K562 (cell line): ENCODE measurements around the gene SAMD4A. TPM values are rescaled to one million over a fixed set of nuclear protein-coding genes. Genes with fewer than 3 reads are reported as not detected.

Experiments used
- CTCF ChIP-seq, 3 experiments: IDR thresholded peaks in 2 of 3; conservative IDR thresholded peaks in 1 of 3; 2 replicates each; pipeline ENCODE4 v1.5.1; 2011 to 2012; ENCODE audit warnings: low read length in 3 of 3, mild to moderate bottlenecking in 3 of 3, control low read depth in 2 of 3, improper control_type of control experiment in 1 of 3, inconsistent platforms in 1 of 3, low read depth in 1 of 3, mixed read lengths in 1 of 3, moderate library complexity in 1 of 3; ENCODE audit not compliant: insufficient read depth in 2 of 3
- PRMT5 ChIP-seq: sonication (generic); formaldehyde crosslinking; IDR thresholded peaks from 2 replicates; pipeline ENCODE4 v1.5.0; 2020; ENCODE audit warnings: missing genetic modification reagents
- RAD21 ChIP-seq, 2 experiments: fragments of 250-450 bp in 1 of 2; fragments of 450-650 bp in 1 of 2; sonication (Bioruptor Pico) in 1 of 2; formaldehyde crosslinking in 1 of 2; IDR thresholded peaks in 1 of 2; conservative IDR thresholded peaks in 1 of 2; 2 replicates each; pipeline versions ENCODE4 v1.4.0 to v1.8.0; 2020 to 2022; ENCODE audit warnings: mild to moderate bottlenecking in 2 of 2, moderate library complexity in 1 of 2
- ZBTB2 ChIP-seq: fragments of 450-650 bp; IDR thresholded peaks from 2 replicates; pipeline ENCODE4 v1.6.1; 2016; ENCODE audit warnings: antibody characterized with exemption
- ZNF407 ChIP-seq: fragments of 450-650 bp; IDR thresholded peaks from 2 replicates; pipeline ENCODE4 v1.6.1; 2016; ENCODE audit warnings: low read depth
- polyA plus RNA-seq, 8 experiments: library from polyadenylated mRNA; depleted of rRNA in 4 of 8; stranded (reverse) in 5 of 8; unstranded in 3 of 8; fragments of >200 nt; fragmentation: Nextera tagmentation in 2 of 8; fragmentation: Illumina TruSeq in 1 of 8; extraction: Ambion mirVana in 2 of 8; extraction: Trizol in 1 of 8; gene quantifications; 2 replicates each; pipeline versions ENCODE4 v1.2.1 to v1.2.3, GENCODE V29; 2011 to 2014; ENCODE audit warnings: inconsistent platforms in 1 of 8, missing spikeins in 1 of 8
- total RNA-seq, 7 experiments: library from RNA; depleted of rRNA in 6 of 7; stranded (reverse); fragments of >200 nt in 6 of 7; fragmentation: Illumina TruSeq in 2 of 7; extraction: Trizol in 2 of 7; gene quantifications; 2 replicates each; pipeline versions ENCODE4 v1.2.1 to v1.2.3, GENCODE V29; 2011 to 2021; ENCODE audit warnings: low replicate concordance in 1 of 7

Gene SAMD4A
- total and polyA plus RNA-seq, 9 of the 15 experiments (the other 6 are each of a cell fraction or from before 2014, with no cell fraction given), result 0.66 to 6.8 (median 3.3) TPM

- no peak for TF ChIP-seq ZNF407
- no peak for TF ChIP-seq PRMT5
- no peak for TF ChIP-seq ZBTB2
- peak in 1 of 2 experiments; percentile 26; a peak in 1 of 4 replicates for TF ChIP-seq RAD21 (CRISPR knock-in tag; conservative IDR thresholded peaks at IDR 0.05 in 1 of 2, IDR thresholded peaks at IDR 0.05 in 1 of 2)
- peak in 2 of 3 experiments; percentile 4 to 34; a peak in 2 of 6 replicates for TF ChIP-seq CTCF (IDR thresholded peaks at IDR 0.05 in 2 of 3, conservative IDR thresholded peaks at IDR 0.05 in 1 of 3; ENCODE audit: insufficient read depth in 2 of 3, low read depth in 1 of 3, low read length in 3 of 3)
Observed at GRCh38 chr14:54840798-54841197, 273.9 kb downstream of the SAMD4A start (continued).

Other genes with a start within 250 kb of the SAMD4A start
- 41.5 and 46.3 TPM in 2 replicates for gene CDKN3, start 170.1 kb upstream of the SAMD4A start, total RNA-seq (2014; rRNA removed)
- gene CDKN3, start 170.1 kb upstream of the SAMD4A start, total RNA-seq (2014; rRNA removed; fragmentation: Illumina TruSeq; extraction: Trizol), result 60.4 and 62.4 TPM in 2 replicates
- gene CDKN3, start 170.1 kb upstream of the SAMD4A start, total RNA-seq (2015; rRNA removed; fragmentation: Illumina TruSeq; extraction: Trizol), result 58.3 and 62.4 TPM in 2 replicates
- gene CDKN3, start 170.1 kb upstream of the SAMD4A start, total RNA-seq (2021), result 41.3 and 46.5 TPM in 2 replicates
- 75.1 and 98.8 TPM in 2 replicates for gene CDKN3, start 170.1 kb upstream of the SAMD4A start, polyA plus RNA-seq (2011; rRNA removed)
- 68.8 and 83.6 TPM in 2 replicates for gene CDKN3, start 170.1 kb upstream of the SAMD4A start, polyA plus RNA-seq (2014; fragmentation: Illumina TruSeq; extraction: Trizol)
- 100 to 1,000 TPM; 127 to 128 TPM for gene CDKN3, start 170.1 kb upstream of the SAMD4A start, polyA plus RNA-seq (2014; fragmentation: Nextera tagmentation; extraction: Ambion mirVana)
- 70.7 and 78.2 TPM in 2 replicates for gene CDKN3, start 170.1 kb upstream of the SAMD4A start, polyA plus RNA-seq (2014; rRNA removed)
- gene CNIH1, start 125.8 kb upstream of the SAMD4A start, total RNA-seq (2014; rRNA removed), result 13.9 and 23.0 TPM in 2 replicates
- 66.7 and 76.5 TPM in 2 replicates for gene CNIH1, start 125.8 kb upstream of the SAMD4A start, total RNA-seq (2014; rRNA removed; fragmentation: Illumina TruSeq; extraction: Trizol)
- 46.6 and 56.9 TPM in 2 replicates for gene CNIH1, start 125.8 kb upstream of the SAMD4A start, total RNA-seq (2015; rRNA removed; fragmentation: Illumina TruSeq; extraction: Trizol)
- 71.3 and 79.6 TPM in 2 replicates for gene CNIH1, start 125.8 kb upstream of the SAMD4A start, total RNA-seq (2021)
- gene CNIH1, start 125.8 kb upstream of the SAMD4A start, polyA plus RNA-seq (2011; rRNA removed), result 182 and 185 TPM in 2 replicates
- 116 and 120 TPM in 2 replicates for gene CNIH1, start 125.8 kb upstream of the SAMD4A start, polyA plus RNA-seq (2014; fragmentation: Illumina TruSeq; extraction: Trizol)
- 100 to 1,000 TPM; 253 to 283 TPM for gene CNIH1, start 125.8 kb upstream of the SAMD4A start, polyA plus RNA-seq (2014; fragmentation: Nextera tagmentation; extraction: Ambion mirVana)
- 77.3 and 95.9 TPM in 2 replicates for gene CNIH1, start 125.8 kb upstream of the SAMD4A start, polyA plus RNA-seq (2014; rRNA removed)
- 13.1 and 15.1 TPM in 2 replicates for gene GMFB, start 78.1 kb upstream of the SAMD4A start, total RNA-seq (2014; rRNA removed)
- gene GMFB, start 78.1 kb upstream of the SAMD4A start, total RNA-seq (2014; rRNA removed; fragmentation: Illumina TruSeq; extraction: Trizol), result 31.6 and 34.7 TPM in 2 replicates
- gene GMFB, start 78.1 kb upstream of the SAMD4A start, total RNA-seq (2015; rRNA removed; fragmentation: Illumina TruSeq; extraction: Trizol), result 27.7 and 31.7 TPM in 2 replicates
- 22.1 and 22.7 TPM in 2 replicates for gene GMFB, start 78.1 kb upstream of the SAMD4A start, total RNA-seq (2021)
- gene GMFB, start 78.1 kb upstream of the SAMD4A start, polyA plus RNA-seq (2011; rRNA removed), result 9.9 and 15.1 TPM in 2 replicates
- 20.4 and 21.2 TPM in 2 replicates for gene GMFB, start 78.1 kb upstream of the SAMD4A start, polyA plus RNA-seq (2014; fragmentation: Illumina TruSeq; extraction: Trizol)
- gene GMFB, start 78.1 kb upstream of the SAMD4A start, polyA plus RNA-seq (2014; fragmentation: Nextera tagmentation; extraction: Ambion mirVana), result 10 to 100 TPM; 20.1 to 20.5 TPM
- 13.2 and 14.0 TPM in 2 replicates for gene GMFB, start 78.1 kb upstream of the SAMD4A start, polyA plus RNA-seq (2014; rRNA removed)
- gene CGRRF1, start 57.2 kb upstream of the SAMD4A start, total RNA-seq (2014; rRNA removed), result 1.9 and 3.0 TPM in 2 replicates
- gene CGRRF1, start 57.2 kb upstream of the SAMD4A start, total RNA-seq (2014; rRNA removed; fragmentation: Illumina TruSeq; extraction: Trizol), result 4.7 and 4.8 TPM in 2 replicates
- 3.3 and 3.7 TPM in 2 replicates for gene CGRRF1, start 57.2 kb upstream of the SAMD4A start, total RNA-seq (2015; rRNA removed; fragmentation: Illumina TruSeq; extraction: Trizol)
- 4.6 and 7.6 TPM in 2 replicates for gene CGRRF1, start 57.2 kb upstream of the SAMD4A start, total RNA-seq (2021)
- 4.3 and 7.1 TPM in 2 replicates for gene CGRRF1, start 57.2 kb upstream of the SAMD4A start, polyA plus RNA-seq (2011; rRNA removed)
- 2.4 and 3.5 TPM in 2 replicates for gene CGRRF1, start 57.2 kb upstream of the SAMD4A start, polyA plus RNA-seq (2014; fragmentation: Illumina TruSeq; extraction: Trizol)
- gene CGRRF1, start 57.2 kb upstream of the SAMD4A start, polyA plus RNA-seq (2014; fragmentation: Nextera tagmentation; extraction: Ambion mirVana), result 10 to 100 TPM; 13.5 to 15.8 TPM
- 2.3 and 2.8 TPM in 2 replicates for gene CGRRF1, start 57.2 kb upstream of the SAMD4A start, polyA plus RNA-seq (2014; rRNA removed)